Sigmoid colon (tissue), 7 donors: ENCODE data around the gene PRDM16. TPM values are rescaled to one million over a fixed set of nuclear protein-coding genes. Genes with fewer than 3 reads are reported as not detected.

Source experiments
- DNase-seq: peaks from one replicate; pipeline ENCODE4 v3.0.0-alpha.2; 2019
- H3K27ac ChIP-seq, 4 donors: fragments of 200-600 bp; sonication (generic); one replicate each; pipeline ENCODE4 v1.5.1; 2016 to 2019; ENCODE audit warnings: mild to moderate bottlenecking in 1 of 4
- H3K27me3 ChIP-seq, 3 donors: fragments of 200-600 bp; sonication (generic); one replicate each; pipeline ENCODE4 v1.5.1; 2019; ENCODE audit warnings: mild to moderate bottlenecking in 1 of 3
- H3K36me3 ChIP-seq, 4 donors: fragments of 200-600 bp; sonication (generic); one replicate each; pipeline ENCODE4 v1.5.1; 2016 to 2019
- H3K4me1 ChIP-seq, 4 donors: fragments of 200-600 bp; sonication (generic); one replicate each; pipeline ENCODE4 v1.5.1; 2017 to 2019
- H3K4me3 ChIP-seq, 4 donors: fragments of 200-600 bp; sonication (generic); one replicate each; pipeline ENCODE4 v1.5.1; 2017 to 2019; ENCODE audit warnings: mild to moderate bottlenecking in 2 of 4, moderate library complexity in 1 of 4
- H3K9me3 ChIP-seq, 4 donors: fragments of 200-600 bp in 3 of 4; sonication (generic) in 3 of 4; one replicate each; pipeline versions ENCODE4 v1.5.1 to v1.6.1; 2013 to 2019
- CTCF ChIP-seq, 4 experiments: fragments of 450-650 bp in 3 of 4; fragments of 200-600 bp in 1 of 4; IDR thresholded peaks; one replicate each; pipeline ENCODE4 v1.5.1; 2016 to 2019; ENCODE audit warnings: antibody characterized with exemption in 4 of 4, mild to moderate bottlenecking in 3 of 4, moderate library complexity in 2 of 4
- EP300 ChIP-seq, 4 donors: sonication (generic); formaldehyde crosslinking; IDR thresholded peaks; one replicate each; pipeline ENCODE4 v1.6.1; 2017; ENCODE audit warnings: antibody characterized with exemption in 4 of 4
- POLR2A ChIP-seq, 2 donors: fragments of 450-650 bp; IDR thresholded peaks; one replicate each; pipeline ENCODE4 v1.6.1; 2016; ENCODE audit warnings: antibody characterized with exemption in 2 of 2, mild to moderate bottlenecking in 2 of 2, moderate library complexity in 2 of 2
- POLR2AphosphoS5 ChIP-seq, 4 donors: sonication (generic); formaldehyde crosslinking; IDR thresholded peaks; one replicate each; pipeline ENCODE4 v1.6.1; 2017; ENCODE audit warnings: antibody characterized with exemption in 4 of 4
- WGBS, 2 donors: extraction: QIAGEN DNeasy Blood & Tissue Kit; methylation state at CpG; one replicate each; pipeline ENCODE4 v1.1.7; 2013; 5-methylcytosine and 5-hydroxymethylcytosine counted together
- intact Hi-C: fragments of 100-400 bp; cut with DNase I; formaldehyde crosslinking; loops from one replicate; pipeline ENCODE4 v1.15.1; 2023
- polyA plus RNA-seq, 3 donors: library from polyadenylated mRNA; stranded (reverse); fragments of 200-250 nt; gene quantifications; one replicate each; pipeline ENCODE4 v1.2.3, GENCODE V29; 2013
- total RNA-seq, 4 donors: library from RNA; depleted of rRNA; stranded (reverse); fragments of >200 nt; gene quantifications; one replicate each; pipeline ENCODE4 v1.1.0, GENCODE V29; 2016
- donor health status: healthy with polysubstance abuse.
- donor health status: Bipolar disorder and iron deficiency.
- donor health status: healthy.

Gene PRDM16
- total and polyA plus RNA-seq, 7 donors = under 0.01 to 1.7 (median 0.49) TPM

- intact Hi-C loops = loop anchor here (5.0 kb wide), 1 partner anchor 340 kb away; no protein-coding TSS in a partner anchor
- H3K36me3 ChIP-seq = no peaks in the 10 kb centered on the region
- H3K9me3 ChIP-seq = no peaks in the 10 kb centered on the region
- H3K4me3 ChIP-seq = no peak overlapping the region
- 58 to 77% methylated on average over 32 of the region's 32 CpGs for WGBS, 2 donors
- peaks cover 45 to 93% (median 85%) of the 10 kb centered on the region in 3 donors for H3K27me3 ChIP-seq
- no peak for DNase-seq
- H3K27ac ChIP-seq = peak overlapping the region in 1 of 4 donors; percentile 14
- TF ChIP-seq EP300 (IDR thresholded peaks at IDR 0.05) = no peak
- TF ChIP-seq POLR2A (IDR thresholded peaks at IDR 0.05) = no peak
- TF ChIP-seq POLR2AphosphoS5 (IDR thresholded peaks at IDR 0.05) = peak in 1 of 4 donors; percentile 5
- no peak for TF ChIP-seq CTCF (IDR thresholded peaks at IDR 0.05)
- peaks cover 0 to 48% (median 46%) of the 10 kb centered on the region in 4 donors for H3K4me1 ChIP-seq
Measured at GRCh38 chr1:3072391-3073185, 3.6 kb downstream of the PRDM16 start.

- Histone ChIP-seq H3K4me3 (no peak overlapping the region), H3K36me3 (no peaks in the 10 kb centered on the region), H3K9me3 (no peaks in the 10 kb centered on the region), H3K27ac (no peak overlapping the region), H3K4me1 (peaks cover 0 to 43% (median 41%) of the 10 kb centered on the region in 4 donors), H3K27me3 (peaks cover 40 to 93% (median 85%) of the 10 kb centered on the region in 3 donors)
- 17 to 50% methylated on average over 9 of the region's 9 CpGs for WGBS, 2 donors
- intact Hi-C loops = loop anchor here (5.0 kb wide), 1 partner anchor 339 kb away; no protein-coding TSS in a partner anchor
- no peak for TF ChIP-seq POLR2AphosphoS5 (IDR thresholded peaks at IDR 0.05)
- TF ChIP-seq CTCF (IDR thresholded peaks at IDR 0.05) = no peak
- TF ChIP-seq POLR2A (IDR thresholded peaks at IDR 0.05) = no peak
- TF ChIP-seq EP300 (IDR thresholded peaks at IDR 0.05) = no peak
- no peak for DNase-seq
Measured at GRCh38 chr1:3073186-3073488, 4.1 kb downstream of the PRDM16 start.

GRCh38 chr1:3073489-3074296 lies 4.7 kb downstream of the PRDM16 start:
- Histone ChIP-seq H3K27ac (peak overlapping the region in 1 of 4 donors; percentile 14), H3K4me3 (peak overlapping the region in 1 of 4 donors; percentile 4), H3K36me3 (no peaks in the 10 kb centered on the region), H3K4me1 (peaks cover 0 to 37% (median 35%) of the 10 kb centered on the region in 4 donors), H3K9me3 (no peaks in the 10 kb centered on the region), H3K27me3 (peaks cover 35 to 93% (median 85%) of the 10 kb centered on the region in 3 donors)
- WGBS, 2 donors = 21 to 51% methylated on average over 82 of the region's 82 CpGs
- no peak for DNase-seq
- TF ChIP-seq POLR2AphosphoS5 (IDR thresholded peaks at IDR 0.05) (no peak), CTCF (IDR thresholded peaks at IDR 0.05) (no peak), EP300 (IDR thresholded peaks at IDR 0.05) (no peak)
- intact Hi-C loops = loop anchor here (5.0 kb wide), 1 partner anchor 339 kb away; no protein-coding TSS in a partner anchor

GRCh38 chr1:3074297-3074741 lies 5.3 kb downstream of the PRDM16 start:
- Histone ChIP-seq H3K4me1 (peaks cover 0 to 33% (median 32%) of the 10 kb centered on the region in 4 donors), H3K27ac (no peak overlapping the region), H3K4me3 (no peak overlapping the region), H3K9me3 (no peaks in the 10 kb centered on the region), H3K27me3 (peaks cover 35 to 96% (median 83%) of the 10 kb centered on the region in 3 donors), H3K36me3 (no peaks in the 10 kb centered on the region)
- no peak for DNase-seq
- TF ChIP-seq CTCF (IDR thresholded peaks at IDR 0.05) (no peak), POLR2A (IDR thresholded peaks at IDR 0.05) (no peak), POLR2AphosphoS5 (IDR thresholded peaks at IDR 0.05) (no peak), EP300 (IDR thresholded peaks at IDR 0.05) (no peak)
- intact Hi-C loops = loop anchor here (5.0 kb wide), 1 partner anchor 338 kb away; no protein-coding TSS in a partner anchor
- 76 to 82% methylated on average over 13 of the region's 13 CpGs for WGBS, 2 donors
